BJ (cell line): ENCODE measurements around the gene TPRX1. TPM values are rescaled to one million over a fixed set of nuclear protein-coding genes. Genes with fewer than 3 reads are reported as not detected.

ENCODE experiments used
- CTCF ChIA-PET: fragments of 350-600 bp; formaldehyde crosslinking; extraction: SDS; loops from one replicate; lab custom pipeline; 2021; ENCODE audit warnings: antibody characterized with exemption, inconsistent platforms; lab: Yijun Ruan, JAX
- POLR2A ChIA-PET: fragments of 300-600 bp; sonication (Branson Sonifier 250); formaldehyde crosslinking; extraction: SDS; loops from one replicate; lab custom pipeline; 2021; ENCODE audit warnings: antibody characterized with exemption; lab: Charles Lee
- DNase-seq: peaks from one replicate; pipeline ENCODE4 v3.0.0-alpha.2; 2011; ENCODE audit warnings: low read depth
- H3K27me3 ChIP-seq: 2 replicates; pipeline ENCODE4 v1.6.0; 2011; ENCODE audit warnings: low read length; ENCODE audit not compliant: control insufficient read depth, insufficient read depth
- H3K36me3 ChIP-seq: 2 replicates; pipeline ENCODE4 v1.5.1; 2011; ENCODE audit warnings: low read length; ENCODE audit not compliant: control insufficient read depth, insufficient read depth
- H3K4me3 ChIP-seq: 2 replicates; pipeline ENCODE4 v1.5.1; 2011; ENCODE audit warnings: low read depth, mild to moderate bottlenecking, control low read depth, low read length
- CTCF ChIP-seq: IDR thresholded peaks from 2 replicates; pipeline ENCODE4 v1.5.1; 2011; ENCODE audit warnings: low read depth, mild to moderate bottlenecking, control low read depth, inconsistent platforms, low read length, moderate library complexity; ENCODE audit not compliant: insufficient read depth
- polyA plus RNA-seq: library from polyadenylated mRNA; depleted of rRNA; stranded (reverse); fragments of >200 nt; gene quantifications from 2 replicates; pipeline ENCODE4 v1.2.3, GENCODE V29; 2011

The TPRX1 gene
- polyA plus RNA-seq, 1 experiment = not detected

- no peak for TF ChIP-seq CTCF
- ChIA-PET CTCF (no interaction called here), POLR2A (no interaction called here)
Measured at GRCh38 chr19:47839913-47840312, 35.6 kb upstream of the TPRX1 start.

GRCh38 chr19:47839411-47839810 is 35.1 kb upstream of the TPRX1 start:
- TF ChIP-seq CTCF = no peak
- Histone ChIP-seq H3K27me3 (peaks cover 3% of the 10 kb centered on the region; the same call in 1 of the 2 replicates), H3K36me3 (no peaks in the 10 kb centered on the region), H3K4me3 (no peak overlapping the region)
- ChIA-PET CTCF (no interaction called here), POLR2A (no interaction called here)
- DNase-seq = no peak

More at GRCh38 chr19:47839913-47840312, 35.6 kb upstream of the TPRX1 start:
- no peak for DNase-seq
- peaks cover 3% of the 10 kb centered on the region; the same call in 1 of the 2 replicates for H3K27me3 ChIP-seq
- no peaks in the 10 kb centered on the region for H3K36me3 ChIP-seq
- H3K4me3 ChIP-seq = no peak overlapping the region

- DNase-seq = no peak
- peaks cover 3% of the 10 kb centered on the region; the same call in 1 of the 2 replicates for H3K27me3 ChIP-seq
- POLR2A ChIA-PET = no interaction called here
- no peaks in the 10 kb centered on the region for H3K36me3 ChIP-seq
- no peak overlapping the region for H3K4me3 ChIP-seq
- CTCF ChIA-PET = interaction anchor here (0.7 kb wide), 1 partner anchor 15 kb away, joined by 4 read pairs; the partner anchor contains the start of gene CRX
- TF ChIP-seq CTCF = no peak
Measured at GRCh38 chr19:47836038-47836437, 31.7 kb upstream of the TPRX1 start.

- no peak for TF ChIP-seq CTCF
- CTCF ChIA-PET = no interaction called here
- Histone ChIP-seq H3K36me3 (no peaks in the 10 kb centered on the region), H3K27me3 (no peaks in the 10 kb centered on the region), H3K4me3 (no peak overlapping the region)
- DNase-seq = no peak
- POLR2A ChIA-PET = no interaction called here
Measured at GRCh38 chr19:47832723-47833122, 28.4 kb upstream of the TPRX1 start.

- ChIA-PET POLR2A (no interaction called here), CTCF (interaction anchor here (0.6 to 2.1 kb wide), 3 partner anchors 11 to 434 kb away, joined by 3 to 6 read pairs (median 3); no protein-coding TSS in a partner anchor)
- H3K36me3 ChIP-seq = no peaks in the 10 kb centered on the region
- no peak for DNase-seq
- TF ChIP-seq CTCF = no peak
- peaks cover 3% of the 10 kb centered on the region; the same call in 1 of the 2 replicates for H3K27me3 ChIP-seq
- no peak overlapping the region for H3K4me3 ChIP-seq
Measured at GRCh38 chr19:47826800-47827199, 22.4 kb upstream of the TPRX1 start.
